Upper lobe of left lung (tissue), 4 donors: ENCODE measurements around the gene TMEM135.

Experiments used
- POLR2A ChIP-seq, 4 donors: fragments of 450-650 bp; IDR thresholded peaks; one replicate each; pipeline ENCODE4 v1.5.1; 2016 to 2017; ENCODE audit warnings: antibody characterized with exemption in 4 of 4, mild to moderate bottlenecking in 2 of 4
- POLR2AphosphoS5 ChIP-seq, 2 donors: sonication (generic); formaldehyde crosslinking; IDR thresholded peaks; one replicate each; pipeline ENCODE4 v1.5.1; 2017; ENCODE audit warnings: antibody characterized with exemption in 2 of 2
- TF ChIP-seq, protein P1 (sequence below), 6 experiments: fragments of 450-650 bp in 4 of 6; fragments of 200-600 bp in 2 of 6; sonication (generic) in 2 of 6; IDR thresholded peaks; one replicate each; pipeline ENCODE4 v1.5.1; 2016 to 2019; ENCODE audit warnings: antibody characterized with exemption in 6 of 6

DNA sequence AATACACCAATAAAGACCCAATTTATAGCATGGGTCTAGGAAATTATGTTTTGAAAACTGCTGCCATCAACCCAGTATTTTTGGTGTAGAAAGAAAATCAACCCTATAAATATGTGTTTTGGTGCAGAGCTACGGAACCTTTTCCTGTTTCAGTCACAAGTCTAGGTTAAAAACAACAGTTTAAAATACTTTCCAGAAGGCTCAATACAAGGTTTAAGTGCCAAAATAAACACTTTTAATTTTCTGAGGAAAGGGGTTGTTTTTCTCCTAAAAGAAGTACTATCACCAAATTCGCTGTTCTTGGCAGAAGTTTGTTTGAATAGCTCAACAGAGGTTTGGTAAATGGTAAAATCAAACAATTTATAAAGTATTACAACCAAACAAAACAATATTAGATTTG lies 201.3 kb downstream of the TMEM135 start:
- TF ChIP-seq POLR2AphosphoS5 (IDR thresholded peaks at IDR 0.05) (no peak), POLR2A (IDR thresholded peaks at IDR 0.05) (no peak)
- TF ChIP-seq, protein P1, sequence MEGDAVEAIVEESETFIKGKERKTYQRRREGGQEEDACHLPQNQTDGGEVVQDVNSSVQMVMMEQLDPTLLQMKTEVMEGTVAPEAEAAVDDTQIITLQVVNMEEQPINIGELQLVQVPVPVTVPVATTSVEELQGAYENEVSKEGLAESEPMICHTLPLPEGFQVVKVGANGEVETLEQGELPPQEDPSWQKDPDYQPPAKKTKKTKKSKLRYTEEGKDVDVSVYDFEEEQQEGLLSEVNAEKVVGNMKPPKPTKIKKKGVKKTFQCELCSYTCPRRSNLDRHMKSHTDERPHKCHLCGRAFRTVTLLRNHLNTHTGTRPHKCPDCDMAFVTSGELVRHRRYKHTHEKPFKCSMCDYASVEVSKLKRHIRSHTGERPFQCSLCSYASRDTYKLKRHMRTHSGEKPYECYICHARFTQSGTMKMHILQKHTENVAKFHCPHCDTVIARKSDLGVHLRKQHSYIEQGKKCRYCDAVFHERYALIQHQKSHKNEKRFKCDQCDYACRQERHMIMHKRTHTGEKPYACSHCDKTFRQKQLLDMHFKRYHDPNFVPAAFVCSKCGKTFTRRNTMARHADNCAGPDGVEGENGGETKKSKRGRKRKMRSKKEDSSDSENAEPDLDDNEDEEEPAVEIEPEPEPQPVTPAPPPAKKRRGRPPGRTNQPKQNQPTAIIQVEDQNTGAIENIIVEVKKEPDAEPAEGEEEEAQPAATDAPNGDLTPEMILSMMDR (IDR thresholded peaks at IDR 0.05) = no peak
